Hematopoietic multipotent progenitor cell treated with erythropoietin and hydrocortisone succinate and interleukin-3 and kit ligand, for 17 days (in vitro differentiated cells): Measurements from ENCODE around the gene GALM.
A peak's percentile ranks its signal among the peaks of the same experiment; 100 is the strongest.
"Not testable (repeated sequence)": the region's sequence is repeated elsewhere in the genome, so short reads cannot be mapped to it uniquely, and the experiment has no call there.

Experiments
- DNase-seq: peaks from one replicate; pipeline ENCODE4 v3.0.0-alpha.2; 2015; ENCODE audit warnings: low spot score

The GALM gene

DNA sequence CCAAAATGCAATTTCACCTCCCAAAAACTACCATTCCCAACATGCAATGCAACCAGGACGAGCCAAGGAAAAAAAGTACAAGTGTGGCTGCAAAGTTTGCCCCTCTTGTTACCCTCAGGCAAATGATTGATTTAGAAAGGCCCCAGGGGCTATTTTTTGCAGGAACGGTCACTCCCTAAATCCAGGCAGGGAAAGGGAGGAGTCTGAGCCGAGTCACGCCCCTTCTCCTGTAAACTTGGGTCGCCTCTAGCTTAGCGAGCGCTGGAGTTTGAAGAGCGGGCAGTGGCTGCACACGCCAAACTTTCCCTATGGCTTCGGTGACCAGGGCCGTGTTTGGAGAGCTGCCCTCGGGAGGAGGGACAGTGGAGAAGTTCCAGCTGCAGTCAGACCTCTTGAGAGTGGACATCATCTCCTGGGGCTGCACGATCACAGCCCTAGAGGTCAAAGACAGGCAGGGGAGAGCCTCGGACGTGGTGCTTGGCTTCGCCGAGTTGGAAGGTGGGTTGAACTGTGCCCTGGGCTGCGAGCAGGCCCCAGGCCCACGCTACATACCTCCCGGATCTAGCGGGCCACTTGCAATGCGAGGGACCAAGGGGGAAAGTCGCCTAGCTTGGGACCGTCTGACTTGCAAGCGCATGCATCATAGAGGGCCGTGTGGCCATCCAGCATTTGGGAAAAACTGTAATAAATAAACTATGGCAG, at the start of gene GALM:
Gene GALM, plus strand, starts transcription at position 261 of the 702 bp plus-strand sequence. Its CDS starts 48 bp downstream, at position 309.
- DNase-seq, result no peak

- no peak for DNase-seq
Measured at GRCh38 chr2:38617301-38617700, 48.6 kb upstream of the GALM start.

- DNase-seq, result no peak
Measured at GRCh38 chr2:38619458-38620164, 46.3 kb upstream of the GALM start.

DNA sequence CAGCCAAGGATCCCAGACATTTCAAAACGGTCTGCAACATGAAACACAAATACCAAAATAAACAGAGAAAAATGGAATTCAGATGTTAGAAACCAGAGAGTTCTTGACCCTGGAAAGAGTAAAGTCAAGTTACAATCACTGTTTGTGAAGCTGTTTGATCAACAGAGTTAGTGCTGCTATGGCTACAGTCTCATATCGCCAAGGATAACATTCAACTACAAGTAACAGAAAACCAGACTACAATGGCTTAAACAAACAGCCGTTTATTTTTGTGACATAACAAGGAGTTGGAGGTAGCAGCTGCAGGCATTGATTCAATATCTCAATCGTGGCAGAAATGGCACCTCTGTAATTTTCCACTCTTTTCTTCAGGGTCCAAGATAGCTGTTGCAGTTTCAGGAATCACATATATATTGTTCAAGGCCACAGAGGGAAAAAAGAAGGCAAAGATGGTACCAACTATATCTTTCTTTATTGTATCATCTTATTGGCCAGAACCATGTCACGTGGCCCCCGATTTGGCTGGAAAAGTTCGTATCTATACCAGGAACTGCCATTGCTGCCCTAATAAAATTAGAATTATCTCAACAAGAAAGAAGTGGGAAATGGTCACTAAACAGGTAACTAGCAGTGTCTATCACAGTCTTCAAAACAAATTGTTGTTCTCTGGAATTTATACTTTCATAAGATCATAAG, 45.5 kb upstream of the GALM start:
- DNase-seq, result no peak

- DNase-seq, result no peak
Measured at GRCh38 chr2:38621018-38621417, 44.9 kb upstream of the GALM start.

- DNase-seq, result no peak
Measured at GRCh38 chr2:38622210-38622609, 43.7 kb upstream of the GALM start.

DNA sequence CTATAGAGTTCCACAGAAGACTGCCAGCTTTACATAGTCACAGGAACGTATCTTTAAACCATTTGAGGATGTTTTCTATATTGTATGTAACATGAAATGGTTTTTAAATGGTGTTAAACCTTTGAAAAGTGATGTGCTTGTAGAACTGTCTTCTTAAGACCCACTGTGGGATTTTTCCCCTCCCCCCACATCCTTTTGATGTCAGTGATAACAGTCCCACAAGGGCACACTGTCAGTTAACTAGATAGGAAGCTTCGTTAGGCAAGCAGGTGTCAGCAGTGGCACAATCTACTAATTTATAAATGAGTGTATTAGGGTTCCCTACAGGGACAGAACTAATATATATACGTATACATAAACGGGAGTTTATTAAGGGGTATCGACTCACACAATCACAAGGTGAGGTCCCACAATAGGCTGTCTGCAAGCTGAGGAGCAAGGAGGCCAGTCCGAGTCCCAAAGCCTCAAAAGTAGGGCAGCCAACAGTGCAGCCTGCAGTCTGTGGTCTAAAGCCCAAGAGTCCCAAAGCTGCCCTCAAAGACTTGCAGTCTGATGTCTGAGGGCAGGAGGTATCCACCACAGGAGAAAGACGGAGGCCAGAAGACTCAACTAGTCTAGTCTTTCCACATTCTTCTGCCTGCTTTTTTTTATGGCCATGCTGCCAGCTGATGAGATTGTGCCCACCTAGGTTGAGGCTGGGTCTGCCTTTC, 39.4 kb upstream of the GALM start:
- no peak for DNase-seq

- DNase-seq, result no peak
Measured at GRCh38 chr2:38627391-38627790, 38.5 kb upstream of the GALM start.

DNA sequence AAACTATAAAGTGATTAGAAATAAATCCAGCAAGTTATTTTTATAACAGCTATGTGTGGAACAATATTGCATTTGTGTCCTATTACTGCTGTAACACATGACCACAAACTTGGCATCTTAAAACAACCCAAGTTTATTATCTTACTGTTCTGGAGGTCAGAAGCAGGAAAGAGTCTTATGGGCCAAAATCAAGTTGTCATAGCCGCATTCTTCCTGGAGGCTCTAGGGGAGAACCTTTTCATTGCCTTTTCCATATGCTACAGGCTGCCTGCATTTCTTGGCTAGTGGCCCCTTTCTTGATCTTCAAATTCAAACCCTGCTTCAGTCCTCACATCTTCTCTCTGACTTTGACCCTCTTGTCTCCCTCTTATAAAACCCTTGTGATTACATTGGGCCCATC, 36.2 kb upstream of the GALM start:
- DNase-seq, result no peak

GRCh38 chr2:38631976-38632375, 33.9 kb upstream of the GALM start:
- DNase-seq, result no peak

- DNase-seq, result no peak
Measured at GRCh38 chr2:38632980-38633379, 32.9 kb upstream of the GALM start.

DNA sequence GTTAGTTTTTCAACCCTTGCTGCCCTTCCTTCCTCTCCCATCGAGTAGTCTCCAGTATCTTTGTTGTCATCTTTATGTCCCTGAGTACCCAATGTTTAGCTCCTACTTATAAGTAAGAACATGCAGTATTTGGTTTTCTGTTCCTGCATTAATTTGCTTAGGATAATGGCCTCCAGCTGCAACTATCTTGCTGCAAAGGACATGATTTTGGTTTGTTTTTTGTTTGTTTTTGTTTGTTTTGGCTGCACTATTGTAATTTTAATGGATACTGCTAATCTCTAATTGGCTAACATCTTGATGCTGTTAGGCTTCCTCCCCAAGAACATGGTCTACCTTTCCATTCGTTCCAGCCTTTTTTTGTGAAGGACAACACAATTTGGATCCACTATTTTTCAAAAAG, 32.0 kb upstream of the GALM start:
- no peak for DNase-seq

DNA sequence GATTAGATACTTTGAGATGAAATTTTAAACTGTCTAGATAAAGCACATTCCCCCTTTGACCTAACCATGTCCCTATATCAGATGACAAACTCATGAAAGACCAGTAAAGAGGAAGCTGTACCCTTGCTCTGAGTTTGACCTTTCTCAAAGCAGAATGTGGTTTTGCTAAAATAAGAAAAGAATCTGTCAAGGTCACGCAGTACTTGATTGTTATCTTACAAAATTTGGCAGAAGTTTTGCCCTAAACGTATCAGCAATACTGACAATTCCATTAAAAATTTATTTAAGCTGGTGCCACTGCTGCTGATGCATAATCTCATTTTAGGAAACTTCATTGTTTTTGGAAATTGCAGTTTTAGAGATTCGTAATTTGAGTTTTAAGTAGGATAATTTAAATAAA, 31.2 kb upstream of the GALM start:
- no peak for DNase-seq

GRCh38 chr2:38635139-38635538, 30.8 kb upstream of the GALM start:
- DNase-seq, result no peak

- DNase-seq, result no peak
Measured at GRCh38 chr2:38636069-38636468, 29.8 kb upstream of the GALM start.

GRCh38 chr2:38642373-38643017, 23.4 kb upstream of the GALM start:
- DNase-seq, result not testable (repeated sequence)

- no peak for DNase-seq
Measured at GRCh38 chr2:38643021-38643671, 22.8 kb upstream of the GALM start.

DNA sequence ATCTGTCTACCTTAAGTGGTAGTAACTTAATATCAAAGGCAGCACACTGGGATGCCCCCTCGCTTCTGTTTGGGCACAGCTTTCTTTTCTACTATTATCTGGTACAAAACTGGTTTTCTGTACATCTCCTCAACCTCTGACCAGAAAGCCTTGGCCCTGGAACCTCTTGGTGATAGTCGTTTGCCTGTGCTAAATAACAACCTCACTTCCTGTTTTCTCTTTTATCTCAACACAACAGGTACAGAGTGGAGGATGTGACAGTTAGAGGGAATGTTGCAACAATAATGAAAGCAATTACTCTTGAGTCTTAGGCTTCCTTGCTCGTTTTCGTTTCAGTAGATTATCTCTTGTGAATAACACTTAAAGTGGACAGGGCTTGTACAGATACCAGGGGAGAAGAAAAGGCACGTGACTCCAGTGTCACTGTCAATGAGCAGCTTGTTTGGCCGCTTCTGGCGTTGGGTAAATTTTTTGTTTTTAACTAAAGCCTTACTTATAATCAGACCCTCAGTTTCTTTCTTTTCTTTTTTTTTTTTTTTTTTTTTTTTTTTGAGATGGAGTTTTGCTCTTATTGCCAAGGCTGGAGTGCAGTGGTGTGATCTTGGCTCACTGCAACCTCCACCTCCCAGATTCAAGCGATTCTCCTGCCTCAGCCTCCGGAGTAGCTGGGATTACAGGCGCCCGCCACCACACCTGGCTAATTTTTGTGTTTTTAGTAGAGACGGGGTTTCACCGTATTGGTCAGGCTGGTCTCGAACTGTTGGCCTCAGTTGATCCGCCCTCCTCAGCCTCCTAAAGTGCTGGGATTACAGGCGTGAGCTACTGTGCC, 22.0 kb upstream of the GALM start:
- peak; percentile 23 for DNase-seq

GRCh38 chr2:38648107-38648761, 17.7 kb upstream of the GALM start:
- no peak for DNase-seq

DNA sequence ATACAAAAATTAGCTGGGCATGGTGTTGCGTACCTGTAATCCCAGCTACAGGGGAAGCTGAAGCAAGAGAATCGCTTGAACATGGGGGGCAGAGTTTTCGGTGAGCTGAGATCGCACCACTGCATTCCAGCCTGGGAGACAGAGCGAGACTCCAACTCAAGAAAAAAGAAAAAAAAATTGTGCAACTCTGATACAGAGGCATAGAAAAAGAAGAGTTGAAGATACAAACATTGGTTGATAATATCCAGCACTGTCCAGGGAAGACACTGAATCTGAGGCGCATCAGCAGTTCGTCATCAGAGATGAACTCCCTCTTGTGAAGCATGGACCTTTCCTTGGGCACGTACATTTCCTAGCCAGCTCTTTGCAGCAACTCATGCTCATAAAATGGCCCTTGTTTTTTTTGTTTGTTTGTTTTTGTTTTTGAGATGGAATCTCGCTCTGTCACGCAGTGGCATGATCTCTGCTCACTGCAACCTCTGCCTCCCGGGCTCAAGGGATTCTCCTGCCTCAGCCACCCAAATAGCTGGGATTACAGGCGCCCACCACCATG, 16.7 kb upstream of the GALM start:
- DNase-seq, result no peak
